Measurements from ENCODE around the gene AZU1. TPM values are rescaled to one million over a fixed set of nuclear protein-coding genes. Genes with fewer than 3 reads are reported as not detected.

The AZU1 gene
- total RNA-seq, 1 donor from 2014 or later: 0.30 TPM

GRCh38 chr19:782185-782877 lies 45.3 kb upstream of the AZU1 start:
- peaks cover 3% of the 10 kb centered on the region for H3K4me1 Mint-ChIP-seq
- H3K36me3 Mint-ChIP-seq (ENCODE audit: low read depth): no peaks in the 10 kb centered on the region
- no peak for DNase-seq (ENCODE audit: low read depth, low spot score)
- peaks cover 10% of the 10 kb centered on the region for H3K27me3 Mint-ChIP-seq (ENCODE audit: low read depth)
- TF ChIP-seq CTCF (conservative IDR thresholded peaks at IDR 0.05): no peak
- H3K4me3 Mint-ChIP-seq: no peak overlapping the region
- H3K9me3 Mint-ChIP-seq: no peaks in the 10 kb centered on the region
- no peak overlapping the region for H3K27ac Mint-ChIP-seq (ENCODE audit: unreplicated experiment)

- Mint-ChIP-seq H3K36me3 (ENCODE audit: low read depth) (no peaks in the 10 kb centered on the region), H3K27me3 (ENCODE audit: low read depth) (peaks cover 10% of the 10 kb centered on the region), H3K4me1 (peaks cover 3% of the 10 kb centered on the region), H3K27ac (ENCODE audit: unreplicated experiment) (no peak overlapping the region), H3K9me3 (no peaks in the 10 kb centered on the region), H3K4me3 (no peak overlapping the region)
- DNase-seq (ENCODE audit: low read depth, low spot score): no peak
- TF ChIP-seq CTCF (conservative IDR thresholded peaks at IDR 0.05): no peak
Measured at GRCh38 chr19:782878-783668, 44.6 kb upstream of the AZU1 start.

- no peak for DNase-seq (ENCODE audit: low read depth, low spot score)
- H3K4me3 Mint-ChIP-seq: no peak overlapping the region
- peaks cover 12% of the 10 kb centered on the region for H3K4me1 Mint-ChIP-seq
- no peaks in the 10 kb centered on the region for H3K36me3 Mint-ChIP-seq (ENCODE audit: low read depth)
- peaks cover 10% of the 10 kb centered on the region for H3K27me3 Mint-ChIP-seq (ENCODE audit: low read depth)
- H3K9me3 Mint-ChIP-seq: no peaks in the 10 kb centered on the region
- TF ChIP-seq CTCF (conservative IDR thresholded peaks at IDR 0.05): no peak
- no peak overlapping the region for H3K27ac Mint-ChIP-seq (ENCODE audit: unreplicated experiment)
Measured at GRCh38 chr19:784541-784940, 43.1 kb upstream of the AZU1 start.

- Mint-ChIP-seq H3K4me1 (peaks cover 13% of the 10 kb centered on the region), H3K4me3 (no peak overlapping the region), H3K9me3 (no peaks in the 10 kb centered on the region), H3K27ac (ENCODE audit: unreplicated experiment) (no peak overlapping the region), H3K27me3 (ENCODE audit: low read depth) (peaks cover 4% of the 10 kb centered on the region), H3K36me3 (ENCODE audit: low read depth) (no peaks in the 10 kb centered on the region)
- no peak for TF ChIP-seq CTCF (conservative IDR thresholded peaks at IDR 0.05)
- DNase-seq (ENCODE audit: low read depth, low spot score): no peak
Measured at GRCh38 chr19:787536-787935, 40.1 kb upstream of the AZU1 start.

- no peak for TF ChIP-seq CTCF (conservative IDR thresholded peaks at IDR 0.05)
- no peak for DNase-seq (ENCODE audit: low read depth, low spot score)
- H3K4me3 Mint-ChIP-seq: no peak overlapping the region
- H3K27ac Mint-ChIP-seq (ENCODE audit: unreplicated experiment): peak overlapping the region; percentile 82
- H3K27me3 Mint-ChIP-seq (ENCODE audit: low read depth): no peaks in the 10 kb centered on the region
- H3K4me1 Mint-ChIP-seq: peaks cover 13% of the 10 kb centered on the region
- H3K9me3 Mint-ChIP-seq: no peaks in the 10 kb centered on the region
- no peaks in the 10 kb centered on the region for H3K36me3 Mint-ChIP-seq (ENCODE audit: low read depth)
Measured at GRCh38 chr19:788686-788982, 39.0 kb upstream of the AZU1 start.

Data from neural crest cell (in vitro differentiated cells).